DND-41 (cell line): Measurements from ENCODE around the gene HP1BP3.
"Not testable (repeated sequence)": the region's sequence is repeated elsewhere in the genome, so short reads cannot be mapped to it uniquely, and the experiment has no call there.

ENCODE experiments used
- ATAC-seq: fragments of 200-7000 bp; cut with Tn5 transposase; 3 replicates; pipeline ENCODE4 v1.9.1; 2021; ENCODE audit warnings: low read depth; ENCODE audit not compliant: insufficient read depth
- DNase-seq: peaks from one replicate; pipeline ENCODE4 v3.0.0-alpha.2; 2020
- H2AFZ ChIP-seq: 2 replicates; pipeline ENCODE4 v1.6.0; 2012; ENCODE audit warnings: low read depth, low read length
- H3K27ac ChIP-seq: 2 replicates; pipeline ENCODE4 v1.5.1; 2012; ENCODE audit warnings: low read length, inconsistent platforms
- H3K27me3 ChIP-seq: fragments of 200-600 bp; sonication (generic); 2 replicates; pipeline ENCODE4 v1.6.0; 2012; ENCODE audit warnings: low read length, mild to moderate bottlenecking, inconsistent platforms; ENCODE audit not compliant: insufficient read depth, poor library complexity
- H3K36me3 ChIP-seq: 2 replicates; pipeline ENCODE4 v1.5.1; 2012; ENCODE audit warnings: low read length, inconsistent platforms; ENCODE audit not compliant: insufficient read depth
- H3K4me1 ChIP-seq: 2 replicates; pipeline ENCODE4 v1.5.1; 2012; ENCODE audit warnings: mild to moderate bottlenecking, low read length; ENCODE audit not compliant: insufficient read depth
- H3K4me2 ChIP-seq: 2 replicates; pipeline ENCODE4 v1.6.0; 2012; ENCODE audit warnings: mild to moderate bottlenecking, moderate library complexity, low read length, inconsistent platforms; ENCODE audit not compliant: insufficient read depth
- H3K4me3 ChIP-seq, 2 experiments: fragments of 200-600 bp in 1 of 2; shearing (Covaris generic) in 1 of 2; 2 replicates each; pipeline ENCODE4 v1.5.1; 2012 to 2016; ENCODE audit warnings: inconsistent platforms in 2 of 2, low read length in 2 of 2, mild to moderate bottlenecking in 2 of 2, low read depth in 1 of 2, moderate library complexity in 1 of 2
- H3K79me2 ChIP-seq: 2 replicates; pipeline ENCODE4 v1.6.0; 2012; ENCODE audit warnings: low read length, inconsistent platforms; ENCODE audit not compliant: insufficient read depth
- H3K9ac ChIP-seq: 2 replicates; pipeline ENCODE4 v1.6.0; 2012; ENCODE audit warnings: low read depth, mild to moderate bottlenecking, inconsistent platforms, low read length, moderate library complexity
- H3K9me3 ChIP-seq: 2 replicates; pipeline ENCODE4 v1.5.1; 2012; ENCODE audit warnings: low read length, moderate library complexity, mild to moderate bottlenecking, inconsistent platforms; ENCODE audit not compliant: insufficient read depth, severe bottlenecking
- H4K20me1 ChIP-seq: 2 replicates; pipeline ENCODE4 v1.6.0; 2012; ENCODE audit warnings: low read length; ENCODE audit not compliant: insufficient read depth
- EZH2 ChIP-seq: IDR thresholded peaks from 3 replicates; pipeline ENCODE4 v1.6.1; 2012; ENCODE audit warnings: borderline replicate concordance, low read depth, mild to moderate bottlenecking, moderate library complexity, low read length, inconsistent platforms; ENCODE audit not compliant: severe bottlenecking
- TF ChIP-seq, protein P1 (sequence below): IDR thresholded peaks from 2 replicates; pipeline ENCODE4 v1.5.1; 2012; ENCODE audit warnings: borderline replicate concordance, low read length, moderate library complexity, mild to moderate bottlenecking; ENCODE audit not compliant: poor library complexity, severe bottlenecking; ENCODE audit errors: extremely low read depth

The HP1BP3 gene

GRCh38 chr1:20811916-20812315 lies 24.8 kb upstream of the HP1BP3 start:
- no peak overlapping the region for H3K27ac ChIP-seq
- no peaks in the 10 kb centered on the region for H4K20me1 ChIP-seq
- H3K9ac ChIP-seq = no peak overlapping the region
- no peaks in the 10 kb centered on the region for H3K27me3 ChIP-seq
- no peak overlapping the region for H2AFZ ChIP-seq
- H3K36me3 ChIP-seq = peaks cover 14% of the 10 kb centered on the region; the same call in 1 of the 2 replicates
- H3K4me3 ChIP-seq = no peak overlapping the region
- ATAC-seq (no peak), DNase-seq (no peak)
- H3K79me2 ChIP-seq = no peaks in the 10 kb centered on the region
- H3K9me3 ChIP-seq = no peaks in the 10 kb centered on the region
- no peak overlapping the region for H3K4me2 ChIP-seq
- H3K4me1 ChIP-seq = no peaks in the 10 kb centered on the region
- TF ChIP-seq, protein P1, sequence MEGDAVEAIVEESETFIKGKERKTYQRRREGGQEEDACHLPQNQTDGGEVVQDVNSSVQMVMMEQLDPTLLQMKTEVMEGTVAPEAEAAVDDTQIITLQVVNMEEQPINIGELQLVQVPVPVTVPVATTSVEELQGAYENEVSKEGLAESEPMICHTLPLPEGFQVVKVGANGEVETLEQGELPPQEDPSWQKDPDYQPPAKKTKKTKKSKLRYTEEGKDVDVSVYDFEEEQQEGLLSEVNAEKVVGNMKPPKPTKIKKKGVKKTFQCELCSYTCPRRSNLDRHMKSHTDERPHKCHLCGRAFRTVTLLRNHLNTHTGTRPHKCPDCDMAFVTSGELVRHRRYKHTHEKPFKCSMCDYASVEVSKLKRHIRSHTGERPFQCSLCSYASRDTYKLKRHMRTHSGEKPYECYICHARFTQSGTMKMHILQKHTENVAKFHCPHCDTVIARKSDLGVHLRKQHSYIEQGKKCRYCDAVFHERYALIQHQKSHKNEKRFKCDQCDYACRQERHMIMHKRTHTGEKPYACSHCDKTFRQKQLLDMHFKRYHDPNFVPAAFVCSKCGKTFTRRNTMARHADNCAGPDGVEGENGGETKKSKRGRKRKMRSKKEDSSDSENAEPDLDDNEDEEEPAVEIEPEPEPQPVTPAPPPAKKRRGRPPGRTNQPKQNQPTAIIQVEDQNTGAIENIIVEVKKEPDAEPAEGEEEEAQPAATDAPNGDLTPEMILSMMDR = no peak
- TF ChIP-seq EZH2 = no peak

DNA sequence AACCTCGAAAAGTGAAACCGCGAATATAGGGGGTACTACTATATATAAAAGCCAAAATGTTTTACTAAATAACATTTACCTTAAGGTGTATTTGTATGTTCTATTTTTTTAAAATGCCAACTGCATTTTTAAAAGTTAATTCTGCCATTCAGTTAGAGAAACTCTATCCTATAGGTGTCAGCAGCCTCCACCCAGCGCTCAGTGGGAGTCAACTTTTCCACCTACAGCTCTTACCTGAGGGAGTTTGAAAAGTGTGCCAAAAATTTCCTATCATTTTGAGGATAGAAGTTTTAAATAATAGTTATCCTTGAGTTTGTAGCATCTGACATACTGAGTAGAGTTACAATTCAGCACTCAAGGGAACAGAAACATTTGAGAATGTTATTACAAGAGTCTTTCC lies 6.1 kb upstream of the HP1BP3 start:
- DNase-seq = no peak
- no peaks in the 10 kb centered on the region for H3K9me3 ChIP-seq
- TF ChIP-seq, protein P1 = no peak
- H3K27me3 ChIP-seq = no peaks in the 10 kb centered on the region
- ATAC-seq = no peak
- peaks cover 5% of the 10 kb centered on the region for H3K4me1 ChIP-seq
- H3K4me3 ChIP-seq = no peak overlapping the region
- H3K4me2 ChIP-seq = no peak overlapping the region
- no peaks in the 10 kb centered on the region for H4K20me1 ChIP-seq
- H2AFZ ChIP-seq = no peak overlapping the region
- H3K79me2 ChIP-seq = no peaks in the 10 kb centered on the region
- no peak overlapping the region for H3K9ac ChIP-seq
- H3K36me3 ChIP-seq = no peaks in the 10 kb centered on the region
- no peak overlapping the region for H3K27ac ChIP-seq

- Histone ChIP-seq H3K4me1 (peaks cover 11% of the 10 kb centered on the region), H2AFZ (no peak overlapping the region), H3K27ac (no peak overlapping the region), H3K79me2 (0 out of 2 replicates have a peak, but pooled peaks cover 2% of the 10 kb centered on the region), H4K20me1 (no peaks in the 10 kb centered on the region), H3K9ac (no peak overlapping the region), H3K27me3 (no peaks in the 10 kb centered on the region), H3K36me3 (no peaks in the 10 kb centered on the region), H3K4me3 (no peak overlapping the region), H3K9me3 (no peaks in the 10 kb centered on the region), H3K4me2 (no peak overlapping the region)
- no peak for ATAC-seq
- no peak for DNase-seq
- no peak for TF ChIP-seq EZH2
- TF ChIP-seq, protein P1 = no peak
These were observed 5.1 kb upstream of the HP1BP3 start for GRCh38 chr1:20792196-20792595.

DNA sequence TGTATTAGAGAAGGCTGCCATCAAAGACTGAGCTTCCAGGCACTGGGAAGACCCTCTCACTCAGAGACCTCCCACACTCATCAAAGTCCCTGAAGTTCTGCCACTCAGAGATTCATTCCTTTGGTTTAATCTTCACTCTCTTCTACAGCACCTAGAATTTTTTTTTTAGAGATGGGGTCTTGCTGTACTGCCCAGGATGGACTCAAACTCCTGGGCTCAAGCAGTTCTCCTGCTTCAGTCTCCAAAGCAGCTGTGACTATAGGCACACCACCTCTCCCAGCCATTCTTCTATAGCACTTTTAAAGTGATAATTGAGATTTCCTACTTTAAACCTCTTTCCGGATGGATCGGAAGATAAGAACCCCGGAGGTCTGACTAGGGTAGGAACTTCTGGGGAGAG lies 3.7 kb upstream of the HP1BP3 start:
- DNase-seq = no peak

DNA sequence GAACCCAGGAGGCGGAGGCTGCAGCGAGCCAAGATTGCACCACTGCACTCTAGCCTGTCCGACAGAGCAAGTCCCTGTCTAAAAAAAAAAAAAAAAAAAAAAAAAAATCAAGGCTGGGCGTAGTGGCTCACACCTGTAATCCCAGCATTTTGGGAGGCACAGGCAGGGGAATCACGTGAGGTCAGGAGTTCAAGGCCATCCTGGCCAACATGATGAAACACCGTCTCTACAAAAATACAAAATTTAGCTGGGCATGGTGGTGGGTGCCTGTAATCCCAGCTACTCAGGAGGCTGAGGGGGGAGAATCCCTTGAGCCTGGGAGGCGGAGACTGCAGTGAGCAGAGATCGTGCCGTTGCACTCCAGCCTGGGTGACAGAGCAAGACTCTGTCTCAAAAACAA lies 2.5 kb upstream of the HP1BP3 start:
- H3K36me3 ChIP-seq, H3K27ac ChIP-seq, H2AFZ ChIP-seq, ATAC-seq, H3K9me3 ChIP-seq, DNase-seq, H3K4me3 ChIP-seq, H3K27me3 ChIP-seq, H3K9ac ChIP-seq, H3K4me2 ChIP-seq: not testable (repeated sequence)
- Histone ChIP-seq H3K79me2 (peaks cover 21% of the 10 kb centered on the region), H4K20me1 (peaks cover 17% of the 10 kb centered on the region), H3K4me1 (peaks cover 18% of the 10 kb centered on the region)

More for the DNA sequence above, 3.7 kb upstream of the HP1BP3 start:
- no peak overlapping the region for H3K9ac ChIP-seq
- peaks cover 6% of the 10 kb centered on the region; the same call in 1 of the 2 replicates for H3K36me3 ChIP-seq
- no peak overlapping the region for H3K4me3 ChIP-seq
- H3K9me3 ChIP-seq = no peaks in the 10 kb centered on the region
- H3K27ac ChIP-seq = no peak overlapping the region
- TF ChIP-seq, protein P1 = no peak
- TF ChIP-seq EZH2 = no peak
- no peak overlapping the region for H2AFZ ChIP-seq
- no peak for ATAC-seq
- H3K27me3 ChIP-seq = no peaks in the 10 kb centered on the region
- peaks cover 9% of the 10 kb centered on the region for H3K79me2 ChIP-seq
- H4K20me1 ChIP-seq = peaks cover 6% of the 10 kb centered on the region
- no peak overlapping the region for H3K4me2 ChIP-seq
- H3K4me1 ChIP-seq = peaks cover 11% of the 10 kb centered on the region
